Measurements from ENCODE around the gene TACR1.

GRCh38 chr2:75174519-75174918 is 24.8 kb downstream of the TACR1 start:
- TF ChIP-seq CTCF (IDR thresholded peaks at IDR 0.05) (no peak), POLR2AphosphoS5 (IDR thresholded peaks at IDR 0.05) (no peak)
